Measurements from ENCODE around the gene C4orf36.

The C4orf36 gene

DNA sequence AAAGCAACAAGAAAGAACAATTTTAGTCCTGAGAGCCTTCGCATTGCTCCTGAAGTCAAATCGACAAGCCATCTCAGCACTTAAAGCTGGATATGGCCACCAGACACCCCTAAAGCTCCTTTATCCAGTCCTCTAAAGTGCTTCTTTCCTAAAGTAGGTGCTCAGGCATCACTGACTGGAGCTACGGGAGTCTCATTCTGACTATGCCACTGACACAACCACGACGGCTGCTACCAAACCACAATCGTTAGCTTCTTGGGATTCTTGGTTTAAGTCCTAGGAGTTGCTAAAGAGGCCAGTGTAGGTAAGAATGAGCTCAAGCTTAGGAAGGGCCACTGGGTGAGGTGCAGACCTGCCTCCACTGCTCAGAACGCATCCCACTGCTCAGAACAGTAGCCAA lies 44.1 kb downstream of the C4orf36 start:
- no peak overlapping the region for H3K4me3 ChIP-seq (ENCODE audit: insufficient read length, low read depth)
- peaks cover 2% of the 10 kb centered on the region for H3K4me1 ChIP-seq (ENCODE audit: insufficient read depth, insufficient read length)
- TF ChIP-seq ZNF274 (IDR thresholded peaks at IDR 0.05; ENCODE audit: low read depth, low read length) (no peak), YY1 (IDR thresholded peaks at IDR 0.05; ENCODE audit: insufficient read depth, insufficient read length) (no peak), SUZ12 (IDR thresholded peaks at IDR 0.05; ENCODE audit: extremely low read depth, insufficient read depth, insufficient read length) (no peak)
- no peaks in the 10 kb centered on the region for H3K27me3 ChIP-seq (ENCODE audit: insufficient read depth, insufficient read length)
- H3K36me3 ChIP-seq (ENCODE audit: insufficient read depth, insufficient read length, low read length) = no peaks in the 10 kb centered on the region
- H3K9ac ChIP-seq (ENCODE audit: insufficient read length, low read depth) = no peak overlapping the region
- DNase-seq (ENCODE audit: low read depth, low spot score) = no peak
- no peaks in the 10 kb centered on the region for H3K9me3 ChIP-seq (ENCODE audit: insufficient read depth, low read length)

DNA sequence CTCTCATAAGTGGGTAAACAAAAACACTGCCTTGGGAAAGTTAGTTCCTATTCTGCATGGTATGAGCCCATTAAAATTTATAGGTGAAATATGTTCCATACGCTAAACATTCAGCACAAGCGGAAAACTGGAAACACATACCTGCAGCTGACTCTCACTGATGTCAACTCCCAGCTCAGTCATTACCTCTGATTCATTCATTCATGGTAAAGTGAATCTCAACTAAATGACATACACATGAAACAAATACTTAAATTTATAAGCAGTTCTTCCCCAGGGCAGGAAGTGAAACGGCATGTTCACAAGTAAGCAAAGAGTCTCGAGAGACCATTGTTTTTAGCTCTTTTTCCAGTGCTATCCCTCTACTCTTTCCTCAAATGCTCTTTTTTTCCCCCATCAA lies 44.7 kb downstream of the C4orf36 start:
- H3K4me3 ChIP-seq (ENCODE audit: insufficient read length, low read depth) = no peak overlapping the region
- TF ChIP-seq SUZ12 (IDR thresholded peaks at IDR 0.05; ENCODE audit: extremely low read depth, insufficient read depth, insufficient read length) (no peak), YY1 (IDR thresholded peaks at IDR 0.05; ENCODE audit: insufficient read depth, insufficient read length) (no peak), ZNF274 (IDR thresholded peaks at IDR 0.05; ENCODE audit: low read depth, low read length) (no peak)
- DNase-seq (ENCODE audit: low read depth, low spot score) = no peak
- no peaks in the 10 kb centered on the region for H3K36me3 ChIP-seq (ENCODE audit: insufficient read depth, insufficient read length, low read length)
- peaks cover 2% of the 10 kb centered on the region for H3K4me1 ChIP-seq (ENCODE audit: insufficient read depth, insufficient read length)
- no peaks in the 10 kb centered on the region for H3K27me3 ChIP-seq (ENCODE audit: insufficient read depth, insufficient read length)
- no peaks in the 10 kb centered on the region for H3K9me3 ChIP-seq (ENCODE audit: insufficient read depth, low read length)
- no peak overlapping the region for H3K9ac ChIP-seq (ENCODE audit: insufficient read length, low read depth)

DNA sequence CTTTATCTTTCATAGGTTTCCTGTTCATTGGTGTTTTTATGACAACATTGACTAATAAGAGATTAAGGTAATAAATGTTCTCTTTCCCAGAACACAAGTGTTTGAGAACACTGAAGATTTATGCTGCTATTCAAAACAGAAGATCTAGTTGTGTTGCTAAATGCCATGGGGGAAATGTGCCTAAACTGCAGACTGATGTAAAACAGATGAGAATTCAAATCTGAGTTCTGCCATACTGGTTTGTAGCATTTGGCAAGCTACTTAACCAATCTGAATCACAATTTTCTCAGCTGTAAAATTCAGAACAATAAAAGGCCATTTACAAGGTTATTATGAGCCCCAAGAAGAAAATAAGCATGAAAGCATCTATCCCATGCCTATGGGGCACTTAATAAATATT lies 45.3 kb downstream of the C4orf36 start:
- no peaks in the 10 kb centered on the region for H3K9me3 ChIP-seq (ENCODE audit: insufficient read depth, low read length)
- H3K4me1 ChIP-seq (ENCODE audit: insufficient read depth, insufficient read length) = peaks cover 2% of the 10 kb centered on the region
- H3K36me3 ChIP-seq (ENCODE audit: insufficient read depth, insufficient read length, low read length) = no peaks in the 10 kb centered on the region
- no peak overlapping the region for H3K9ac ChIP-seq (ENCODE audit: insufficient read length, low read depth)
- no peaks in the 10 kb centered on the region for H3K27me3 ChIP-seq (ENCODE audit: insufficient read depth, insufficient read length)
- H3K4me3 ChIP-seq (ENCODE audit: insufficient read length, low read depth) = no peak overlapping the region
- TF ChIP-seq YY1 (IDR thresholded peaks at IDR 0.05; ENCODE audit: insufficient read depth, insufficient read length) = no peak
- TF ChIP-seq SUZ12 (IDR thresholded peaks at IDR 0.05; ENCODE audit: extremely low read depth, insufficient read depth, insufficient read length) = no peak
- TF ChIP-seq ZNF274 (IDR thresholded peaks at IDR 0.05; ENCODE audit: low read depth, low read length) = no peak
- no peak for DNase-seq (ENCODE audit: low read depth, low spot score)

DNA sequence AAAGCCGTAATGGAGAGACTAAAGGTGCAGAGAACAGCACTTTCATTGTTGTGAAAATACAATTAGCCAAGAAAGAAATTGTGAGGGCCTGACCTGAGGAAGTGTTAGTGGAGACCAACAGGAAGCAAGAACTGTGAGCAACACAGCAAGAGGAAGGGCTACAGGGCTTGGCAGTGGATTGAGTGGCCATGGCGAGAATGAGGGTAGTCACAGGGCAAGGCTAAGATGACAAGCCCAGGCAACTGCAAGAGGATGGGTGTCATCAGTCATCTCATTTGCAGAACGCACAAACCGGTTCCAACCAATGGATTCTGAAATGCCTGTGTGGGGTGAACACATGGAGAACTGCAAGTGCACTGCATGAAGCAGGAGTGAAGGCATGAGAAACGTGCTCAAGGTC lies 46.6 kb downstream of the C4orf36 start:
- Histone ChIP-seq H3K27me3 (ENCODE audit: insufficient read depth, insufficient read length) (no peaks in the 10 kb centered on the region), H3K36me3 (ENCODE audit: insufficient read depth, insufficient read length, low read length) (no peaks in the 10 kb centered on the region), H3K4me1 (ENCODE audit: insufficient read depth, insufficient read length) (peaks cover 2% of the 10 kb centered on the region), H3K9me3 (ENCODE audit: insufficient read depth, low read length) (no peaks in the 10 kb centered on the region), H3K9ac (ENCODE audit: insufficient read length, low read depth) (no peak overlapping the region), H3K4me3 (ENCODE audit: insufficient read length, low read depth) (no peak overlapping the region)
- DNase-seq (ENCODE audit: low read depth, low spot score) = no peak
- TF ChIP-seq ZNF274 (IDR thresholded peaks at IDR 0.05; ENCODE audit: low read depth, low read length) (no peak), SUZ12 (IDR thresholded peaks at IDR 0.05; ENCODE audit: extremely low read depth, insufficient read depth, insufficient read length) (no peak), YY1 (IDR thresholded peaks at IDR 0.05; ENCODE audit: insufficient read depth, insufficient read length) (no peak)

DNA sequence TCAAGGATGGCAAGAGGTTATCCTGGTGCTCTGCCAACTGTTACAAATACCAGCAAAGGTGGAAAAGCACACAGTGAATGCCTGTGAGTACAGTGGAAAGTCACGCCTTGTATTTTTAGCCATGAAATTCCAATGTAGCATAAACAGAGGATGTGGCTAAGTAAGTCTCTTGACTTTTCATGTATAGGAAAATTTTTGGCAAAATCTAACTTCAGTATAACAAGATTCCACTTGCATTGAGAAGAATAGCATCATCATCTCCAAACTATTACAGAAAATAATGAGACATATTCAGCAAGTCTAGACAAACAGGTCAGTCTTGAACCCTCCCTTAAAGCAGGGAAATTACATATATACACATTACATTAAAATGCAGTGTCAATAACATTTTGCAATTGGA lies 50.9 kb downstream of the C4orf36 start:
- H3K9me3 ChIP-seq (ENCODE audit: insufficient read depth, low read length) = no peaks in the 10 kb centered on the region
- DNase-seq (ENCODE audit: low read depth, low spot score) = no peak
- TF ChIP-seq SUZ12 (IDR thresholded peaks at IDR 0.05; ENCODE audit: extremely low read depth, insufficient read depth, insufficient read length) (no peak), ZNF274 (IDR thresholded peaks at IDR 0.05; ENCODE audit: low read depth, low read length) (no peak), YY1 (IDR thresholded peaks at IDR 0.05; ENCODE audit: insufficient read depth, insufficient read length) (no peak)
- H3K36me3 ChIP-seq (ENCODE audit: insufficient read depth, insufficient read length, low read length) = no peaks in the 10 kb centered on the region
- H3K4me1 ChIP-seq (ENCODE audit: insufficient read depth, insufficient read length) = no peaks in the 10 kb centered on the region
- no peaks in the 10 kb centered on the region for H3K27me3 ChIP-seq (ENCODE audit: insufficient read depth, insufficient read length)
- no peak overlapping the region for H3K9ac ChIP-seq (ENCODE audit: insufficient read length, low read depth)
- no peak overlapping the region for H3K4me3 ChIP-seq (ENCODE audit: insufficient read length, low read depth)

DNA sequence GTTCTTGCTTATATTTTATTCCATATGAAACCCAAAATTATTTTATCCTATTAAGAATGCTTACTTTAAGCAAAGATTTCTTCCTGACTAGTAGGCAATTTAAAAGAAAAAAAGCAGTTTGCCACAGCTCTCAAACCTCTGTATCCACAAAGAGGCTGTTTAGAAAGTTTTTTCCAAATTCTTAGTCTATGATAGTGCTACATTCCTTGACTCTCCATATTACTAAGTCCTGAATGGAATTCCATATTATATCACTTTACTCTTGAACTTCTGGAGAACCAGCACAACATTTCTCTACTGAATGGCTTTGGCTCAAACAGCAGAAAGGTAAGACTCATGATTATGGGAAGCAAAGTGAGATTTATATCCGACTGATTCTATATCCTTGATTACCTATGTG lies 51.4 kb downstream of the C4orf36 start:
- Histone ChIP-seq H3K4me3 (ENCODE audit: insufficient read length, low read depth) (no peak overlapping the region), H3K27me3 (ENCODE audit: insufficient read depth, insufficient read length) (no peaks in the 10 kb centered on the region), H3K36me3 (ENCODE audit: insufficient read depth, insufficient read length, low read length) (no peaks in the 10 kb centered on the region), H3K9me3 (ENCODE audit: insufficient read depth, low read length) (no peaks in the 10 kb centered on the region), H3K9ac (ENCODE audit: insufficient read length, low read depth) (no peak overlapping the region), H3K4me1 (ENCODE audit: insufficient read depth, insufficient read length) (no peaks in the 10 kb centered on the region)
- no peak for DNase-seq (ENCODE audit: low read depth, low spot score)
- TF ChIP-seq ZNF274 (IDR thresholded peaks at IDR 0.05; ENCODE audit: low read depth, low read length) (no peak), SUZ12 (IDR thresholded peaks at IDR 0.05; ENCODE audit: extremely low read depth, insufficient read depth, insufficient read length) (no peak), YY1 (IDR thresholded peaks at IDR 0.05; ENCODE audit: insufficient read depth, insufficient read length) (no peak)

DNA sequence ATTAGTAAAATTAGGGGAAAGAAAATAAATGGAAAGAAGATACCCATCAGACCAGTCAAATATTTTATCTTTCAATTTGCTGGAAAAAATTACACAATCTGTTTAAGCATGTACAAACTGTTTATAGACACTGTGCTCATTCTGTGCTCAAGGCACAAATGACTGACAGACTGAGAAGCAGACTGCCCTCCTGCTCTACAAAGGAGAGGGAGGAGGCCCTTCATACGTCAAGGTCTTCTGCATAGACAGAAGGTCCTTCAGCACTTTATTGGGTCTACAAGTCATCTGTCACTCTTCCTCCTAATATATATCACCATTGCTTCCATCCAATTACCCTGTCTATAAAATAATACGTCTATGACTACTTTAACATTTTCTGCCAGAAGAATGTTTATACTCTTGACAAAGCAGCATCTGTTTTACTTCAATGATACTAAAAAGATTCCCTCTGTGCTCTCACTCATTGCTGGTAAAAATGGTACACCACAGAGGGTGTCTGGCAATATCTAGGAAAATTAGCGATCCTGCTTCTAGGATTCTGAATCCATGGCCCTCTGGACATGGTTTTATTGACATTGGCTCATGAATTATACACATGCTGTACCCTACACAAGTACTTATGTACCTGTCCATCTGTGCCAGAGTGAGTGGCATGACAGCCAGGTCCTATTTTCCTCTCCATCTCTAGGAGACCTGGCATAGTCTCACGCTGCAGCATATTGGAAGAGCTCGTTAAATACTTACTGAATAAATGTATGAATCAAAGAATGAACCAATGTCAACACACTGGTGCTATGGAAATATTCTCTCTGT lies 54.3 kb downstream of the C4orf36 start:
- TF ChIP-seq ZNF274 (IDR thresholded peaks at IDR 0.05; ENCODE audit: low read depth, low read length) (no peak), SUZ12 (IDR thresholded peaks at IDR 0.05; ENCODE audit: extremely low read depth, insufficient read depth, insufficient read length) (no peak), YY1 (IDR thresholded peaks at IDR 0.05; ENCODE audit: insufficient read depth, insufficient read length) (no peak)
- H3K36me3 ChIP-seq (ENCODE audit: insufficient read depth, insufficient read length, low read length) = no peaks in the 10 kb centered on the region
- H3K4me3 ChIP-seq (ENCODE audit: insufficient read length, low read depth) = no peak overlapping the region
- H3K9me3 ChIP-seq (ENCODE audit: insufficient read depth, low read length) = no peaks in the 10 kb centered on the region
- no peak for DNase-seq (ENCODE audit: low read depth, low spot score)
- H3K9ac ChIP-seq (ENCODE audit: insufficient read length, low read depth) = no peak overlapping the region
- no peaks in the 10 kb centered on the region for H3K4me1 ChIP-seq (ENCODE audit: insufficient read depth, insufficient read length)
- no peaks in the 10 kb centered on the region for H3K27me3 ChIP-seq (ENCODE audit: insufficient read depth, insufficient read length)

Data from NT2/D1 (cell line).